Vagina (tissue), 2 donors: ENCODE data around the gene APCDD1. TPM values are rescaled to one million over a fixed set of nuclear protein-coding genes. Genes with fewer than 3 reads are reported as not detected.
"Not testable (repeated sequence)": the region's sequence is repeated elsewhere in the genome, so short reads cannot be mapped to it uniquely, and the experiment has no call there.

Source experiments
- DNase-seq, 2 donors: peaks; one replicate each; pipeline ENCODE4 v3.0.0-alpha.2; 2017; ENCODE audit errors: extremely low spot score in 2 of 2
- H3K27ac ChIP-seq: fragments of 200-600 bp; sonication (generic); one replicate; pipeline ENCODE4 v1.5.1; 2019
- H3K27me3 ChIP-seq: fragments of 200-600 bp; sonication (generic); one replicate; pipeline ENCODE4 v1.5.1; 2019
- H3K36me3 ChIP-seq, 2 donors: fragments of 200-600 bp; sonication (generic); one replicate each; pipeline ENCODE4 v1.5.1; 2017 to 2019
- H3K4me1 ChIP-seq: fragments of 200-600 bp; sonication (generic); one replicate; pipeline ENCODE4 v1.5.1; 2019
- H3K4me3 ChIP-seq, 2 donors: fragments of 200-600 bp; sonication (generic); 1 replicate in 1 of 2; 2 replicates in 1 of 2; pipeline ENCODE4 v1.5.1; 2016 to 2019
- H3K9me3 ChIP-seq: fragments of 200-600 bp; sonication (generic); one replicate; pipeline ENCODE4 v1.5.1; 2019
- POLR2A ChIP-seq, 2 donors: fragments of 450-650 bp; IDR thresholded peaks; one replicate each; pipeline ENCODE4 v1.6.1; 2017; ENCODE audit warnings: antibody characterized with exemption in 2 of 2, mild to moderate bottlenecking in 2 of 2, moderate library complexity in 2 of 2
- POLR2AphosphoS5 ChIP-seq, 2 donors: sonication (generic); formaldehyde crosslinking; IDR thresholded peaks; one replicate each; pipeline ENCODE4 v1.9.0; 2017; ENCODE audit warnings: antibody characterized with exemption in 2 of 2, mild to moderate bottlenecking in 2 of 2, low read depth in 1 of 2; ENCODE audit not compliant: insufficient read depth in 1 of 2
- intact Hi-C: fragments of 100-400 bp; cut with DNase I; formaldehyde crosslinking; loops from one replicate; pipeline ENCODE4 v1.15.1; 2023
- total RNA-seq: library from RNA; depleted of rRNA; stranded (reverse); fragments of >200 nt; gene quantifications from one replicate; pipeline ENCODE4 v1.2.3, GENCODE V29; 2016
- TF ChIP-seq, protein P1 (sequence below), 3 experiments: fragments of 450-650 bp in 2 of 3; fragments of 200-600 bp in 1 of 3; sonication (generic) in 1 of 3; IDR thresholded peaks; one replicate each; pipeline ENCODE4 v1.5.1; 2017 to 2019; ENCODE audit warnings: antibody characterized with exemption in 3 of 3, mild to moderate bottlenecking in 2 of 3, moderate library complexity in 2 of 3

APCDD1 gene
- total RNA-seq, 1 donor from 2014 or later = 110 TPM

DNA sequence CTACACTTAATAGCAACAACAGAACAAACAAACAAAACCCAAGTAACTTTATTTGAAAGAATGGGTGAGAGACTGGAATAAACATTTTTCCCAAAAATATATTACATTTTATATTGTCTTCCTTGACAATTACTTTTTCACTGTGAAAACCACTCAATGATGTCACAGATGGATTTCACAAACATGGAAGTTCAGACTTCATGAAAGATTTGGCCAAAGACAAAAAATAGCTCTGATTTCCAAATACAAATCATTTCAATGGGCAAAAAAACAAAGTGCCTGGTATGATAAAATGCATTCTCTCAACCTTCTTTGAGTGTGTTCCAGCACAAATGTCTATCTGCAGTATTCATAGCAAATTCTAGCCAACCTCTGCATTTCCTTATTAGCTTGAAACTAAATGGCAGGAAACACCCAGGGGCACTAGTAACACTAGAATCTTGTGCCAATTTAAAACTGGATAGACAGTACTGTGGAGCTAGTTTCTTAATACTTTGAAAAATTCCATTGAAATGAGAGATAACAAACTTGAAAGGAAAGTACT lies 42.8 kb downstream of the APCDD1 start:
- H3K4me3 ChIP-seq = no peak overlapping the region
- intact Hi-C loops = no loop called here
- H3K27me3 ChIP-seq = no peaks in the 10 kb centered on the region
- H3K4me1 ChIP-seq = no peaks in the 10 kb centered on the region
- no peaks in the 10 kb centered on the region for H3K36me3 ChIP-seq
- DNase-seq = no peak
- no peaks in the 10 kb centered on the region for H3K9me3 ChIP-seq
- TF ChIP-seq, protein P1, sequence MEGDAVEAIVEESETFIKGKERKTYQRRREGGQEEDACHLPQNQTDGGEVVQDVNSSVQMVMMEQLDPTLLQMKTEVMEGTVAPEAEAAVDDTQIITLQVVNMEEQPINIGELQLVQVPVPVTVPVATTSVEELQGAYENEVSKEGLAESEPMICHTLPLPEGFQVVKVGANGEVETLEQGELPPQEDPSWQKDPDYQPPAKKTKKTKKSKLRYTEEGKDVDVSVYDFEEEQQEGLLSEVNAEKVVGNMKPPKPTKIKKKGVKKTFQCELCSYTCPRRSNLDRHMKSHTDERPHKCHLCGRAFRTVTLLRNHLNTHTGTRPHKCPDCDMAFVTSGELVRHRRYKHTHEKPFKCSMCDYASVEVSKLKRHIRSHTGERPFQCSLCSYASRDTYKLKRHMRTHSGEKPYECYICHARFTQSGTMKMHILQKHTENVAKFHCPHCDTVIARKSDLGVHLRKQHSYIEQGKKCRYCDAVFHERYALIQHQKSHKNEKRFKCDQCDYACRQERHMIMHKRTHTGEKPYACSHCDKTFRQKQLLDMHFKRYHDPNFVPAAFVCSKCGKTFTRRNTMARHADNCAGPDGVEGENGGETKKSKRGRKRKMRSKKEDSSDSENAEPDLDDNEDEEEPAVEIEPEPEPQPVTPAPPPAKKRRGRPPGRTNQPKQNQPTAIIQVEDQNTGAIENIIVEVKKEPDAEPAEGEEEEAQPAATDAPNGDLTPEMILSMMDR (IDR thresholded peaks at IDR 0.05) = no peak
- TF ChIP-seq POLR2AphosphoS5 (IDR thresholded peaks at IDR 0.05; ENCODE audit: insufficient read depth in 1 of 2, low read depth in 1 of 2) = peak in 1 of 2 donors; percentile 72
- H3K27ac ChIP-seq = no peak overlapping the region

DNA sequence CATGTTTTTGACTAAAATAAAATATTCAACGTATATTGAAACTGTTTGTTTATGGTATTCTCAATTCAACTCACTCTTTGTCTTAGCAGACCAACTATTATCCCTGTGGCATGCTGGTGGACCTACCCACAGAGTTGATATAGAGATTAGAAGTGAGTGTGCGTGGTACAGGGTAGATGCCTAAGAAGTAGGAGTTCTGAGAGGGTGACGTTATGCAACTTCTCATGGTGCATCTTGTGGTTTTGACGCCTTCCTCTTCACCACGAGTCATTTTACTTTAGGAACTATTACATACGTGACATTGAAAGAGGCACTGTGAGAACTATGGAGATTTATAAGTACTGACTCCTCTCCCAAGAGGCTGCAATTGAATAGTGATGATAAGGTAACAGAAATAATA lies 44.8 kb downstream of the APCDD1 start:
- Histone ChIP-seq H3K27ac (no peak overlapping the region), H3K27me3 (no peaks in the 10 kb centered on the region), H3K36me3 (no peaks in the 10 kb centered on the region), H3K4me1 (no peaks in the 10 kb centered on the region), H3K4me3 (no peak overlapping the region), H3K9me3 (no peaks in the 10 kb centered on the region)
- intact Hi-C loops = no loop called here
- TF ChIP-seq POLR2AphosphoS5 (IDR thresholded peaks at IDR 0.05; ENCODE audit: insufficient read depth in 1 of 2, low read depth in 1 of 2) = no peak
- TF ChIP-seq, protein P1 (IDR thresholded peaks at IDR 0.05) = no peak
- no peak for TF ChIP-seq POLR2A (IDR thresholded peaks at IDR 0.05)
- no peak for DNase-seq

DNA sequence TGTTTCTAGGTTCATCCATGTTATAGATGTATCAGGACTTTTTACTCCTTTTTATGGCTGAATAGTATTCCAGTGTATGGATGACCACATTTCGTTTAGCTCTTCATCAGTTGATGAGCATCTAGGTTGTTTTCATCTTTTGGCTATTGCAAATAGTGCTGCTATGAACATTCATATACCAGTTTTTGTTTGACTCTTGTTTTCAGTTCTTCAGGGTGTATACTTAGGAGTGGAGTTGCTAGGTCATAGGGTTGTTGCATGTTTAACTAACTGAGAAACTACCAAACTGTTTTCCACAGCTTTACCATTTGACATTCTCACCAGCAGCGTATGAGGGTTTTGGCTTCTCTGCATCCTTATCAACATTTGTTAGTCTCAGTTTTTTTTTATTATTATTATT lies 45.6 kb downstream of the APCDD1 start:
- Histone ChIP-seq H3K9me3 (peaks cover 3% of the 10 kb centered on the region), H3K36me3 (no peaks in the 10 kb centered on the region), H3K4me3 (no peak overlapping the region), H3K27ac (no peak overlapping the region), H3K4me1 (no peaks in the 10 kb centered on the region), H3K27me3 (no peaks in the 10 kb centered on the region)
- TF ChIP-seq POLR2AphosphoS5 (IDR thresholded peaks at IDR 0.05; ENCODE audit: insufficient read depth in 1 of 2, low read depth in 1 of 2) = no peak
- TF ChIP-seq POLR2A (IDR thresholded peaks at IDR 0.05) = no peak
- TF ChIP-seq, protein P1 (IDR thresholded peaks at IDR 0.05) = no peak
- intact Hi-C loops = no loop called here
- no peak for DNase-seq

DNA sequence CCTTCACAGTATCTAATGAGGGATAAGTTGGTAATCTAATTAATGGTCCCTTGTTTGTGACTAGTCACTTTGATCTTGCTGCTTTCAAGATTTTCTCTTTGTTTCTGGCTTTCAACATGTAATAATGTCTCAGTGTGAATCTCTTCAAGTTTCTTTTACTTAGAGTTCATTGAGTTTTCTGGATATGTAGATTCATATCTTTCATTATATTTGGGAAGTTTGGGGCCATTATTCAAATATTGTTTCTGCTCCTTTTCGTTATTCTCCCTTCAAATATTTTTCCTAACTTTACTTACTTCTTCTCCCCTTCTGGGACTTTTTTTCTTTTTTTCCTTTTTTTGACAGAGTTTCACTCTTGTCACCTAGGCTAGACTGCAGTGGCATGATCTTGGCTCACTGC lies 50.3 kb downstream of the APCDD1 start:
- Histone ChIP-seq H3K4me3 (no peak overlapping the region), H3K36me3 (no peaks in the 10 kb centered on the region), H3K27me3 (no peaks in the 10 kb centered on the region), H3K4me1 (no peaks in the 10 kb centered on the region), H3K27ac (no peak overlapping the region), H3K9me3 (peaks cover 10% of the 10 kb centered on the region)
- DNase-seq = no peak
- intact Hi-C loops = no loop called here
- TF ChIP-seq POLR2AphosphoS5 (IDR thresholded peaks at IDR 0.05; ENCODE audit: insufficient read depth in 1 of 2, low read depth in 1 of 2) (no peak), POLR2A (IDR thresholded peaks at IDR 0.05) (no peak)
- TF ChIP-seq, protein P1 (IDR thresholded peaks at IDR 0.05) = no peak

DNA sequence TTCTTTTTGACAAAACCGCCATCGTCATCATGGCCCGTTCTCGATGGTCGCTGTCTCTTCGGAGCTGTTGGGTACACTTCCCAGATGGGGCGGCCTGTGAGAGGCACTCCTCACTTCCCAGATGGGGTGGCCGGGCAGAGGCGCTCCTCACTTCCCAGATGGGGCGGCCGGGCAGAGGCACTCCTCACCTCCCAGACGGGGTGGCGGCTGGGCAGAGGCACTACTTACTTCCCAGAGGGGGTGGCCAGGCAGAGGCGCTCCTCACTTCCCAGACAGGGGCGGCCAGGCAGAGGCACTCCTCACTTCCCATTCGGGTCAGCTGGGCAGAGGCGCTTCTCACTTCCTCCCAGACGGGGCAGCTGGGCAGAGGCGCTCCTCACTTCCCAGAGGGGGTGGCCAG lies 51.5 kb downstream of the APCDD1 start:
- H3K27me3 ChIP-seq, intact Hi-C loops, H3K4me3 ChIP-seq, H3K36me3 ChIP-seq, H3K27ac ChIP-seq, H3K4me1 ChIP-seq, H3K9me3 ChIP-seq, DNase-seq: not testable (repeated sequence)
